ENCODE data around the gene IFNAR1. TPM values are rescaled to one million over a fixed set of nuclear protein-coding genes. Genes with fewer than 3 reads are reported as not detected.

The IFNAR1 gene
- total and polyA plus RNA-seq, 7 experiments from 2014 or later = 24.7 to 76.2 (median 56.9) TPM

Other genes starting within 250 kb of the IFNAR1 start
- gene IFNAR2, start 95.0 kb upstream of the IFNAR1 start, total RNA-seq = 10 to 100 TPM; 44.9 to 85.8 (median 60.8) TPM
- gene IFNAR2, start 95.0 kb upstream of the IFNAR1 start, polyA plus RNA-seq = 10 to 100 TPM; 77.3 to 90.2 TPM
- 10 to 100 TPM; 17.6 to 35.0 (median 27.2) TPM for gene IL10RB, start 58.6 kb upstream of the IFNAR1 start, total RNA-seq
- 10 to 100 TPM; 47.2 to 51.4 TPM for gene IL10RB, start 58.6 kb upstream of the IFNAR1 start, polyA plus RNA-seq
- 10 to 100 TPM in 4 of 5 experiments, 1 to 10 TPM in 1; 9.1 to 80.5 (median 33.7) TPM for gene IFNGR2, start 78.4 kb downstream of the IFNAR1 start, total RNA-seq
- 10 to 100 TPM; 29.8 to 39.2 TPM for gene IFNGR2, start 78.4 kb downstream of the IFNAR1 start, polyA plus RNA-seq
- 100 to 1,000 TPM in 2 of 5 experiments, 10 to 100 TPM in 3; 38.3 to 108 (median 61.7) TPM for gene TMEM50B, start 155.0 kb downstream of the IFNAR1 start, total RNA-seq
- 10 to 100 TPM; 37.0 to 46.5 TPM for gene TMEM50B, start 155.0 kb downstream of the IFNAR1 start, polyA plus RNA-seq
- 1 to 10 TPM in 1 of 5 experiments, under 1 TPM in 3, not detected in 1; 0.27 to 1.5 (median 0.61) TPM for gene DNAJC28, start 166.7 kb downstream of the IFNAR1 start, total RNA-seq
- gene DNAJC28, start 166.7 kb downstream of the IFNAR1 start, polyA plus RNA-seq = under 1 TPM; 0.54 to 0.92 TPM
- 10 to 100 TPM; 38.3 to 98.8 (median 71.9) TPM for gene GART, start 217.1 kb downstream of the IFNAR1 start, total RNA-seq
- gene GART, start 217.1 kb downstream of the IFNAR1 start, polyA plus RNA-seq = 10 to 100 TPM; 37.3 to 56.4 TPM
- gene SON, start 218.1 kb downstream of the IFNAR1 start, total RNA-seq = 100 to 1,000 TPM; 337 to 497 (median 431) TPM
- gene SON, start 218.1 kb downstream of the IFNAR1 start, polyA plus RNA-seq = 100 to 1,000 TPM; 481 to 546 TPM

Data from naive thymus-derived CD4-positive, alpha-beta T cell (primary cell).